MM.1S (cell line): ENCODE results near the gene MATN1.

Source experiments
- CTCF ChIP-seq: fragments of 300-600 bp; sonication (generic); IDR thresholded peaks from 2 replicates; pipeline ENCODE4 v1.5.1; 2016; ENCODE audit warnings: antibody characterized with exemption, low read length, mixed read lengths
- EZH2phosphoT487 ChIP-seq: fragments of 300-600 bp; sonication (generic); IDR thresholded peaks from 2 replicates; pipeline ENCODE4 v1.6.1; 2018; ENCODE audit warnings: antibody characterized with exemption, low read length

GRCh38 chr1:30701258-30701633 is 22.1 kb downstream of the MATN1 start:
- TF ChIP-seq CTCF (no peak), EZH2phosphoT487 (no peak)
